Right renal cortex interstitium (tissue), 3 donors: ENCODE measurements around the gene KDM8. TPM values are rescaled to one million over a fixed set of nuclear protein-coding genes. Genes with fewer than 3 reads are reported as not detected.
"Not testable (repeated sequence)": the region's sequence is repeated elsewhere in the genome, so short reads cannot be mapped to it uniquely, and the experiment has no call there.

Experiments
- DNase-seq, 3 donors: peaks; one replicate each; pipeline ENCODE4 v3.0.0-alpha.2; 2013; ENCODE audit warnings: low read depth in 3 of 3, low spot score in 2 of 3
- polyA plus RNA-seq, 3 donors: library from polyadenylated mRNA; unstranded; fragments of 120-200 nt; gene quantifications; one replicate each; pipeline ENCODE4 v1.2.1, GENCODE V29; 2013; ENCODE audit not compliant: insufficient read length in 3 of 3

KDM8 gene
- polyA plus RNA-seq, 3 donors = 8.5 to 9.5 (median 9.4) TPM

- DNase-seq = no peak
These were observed 37.7 kb downstream of the KDM8 start for GRCh38 chr16:27240948-27241531.

GRCh38 chr16:27241658-27242057, 38.3 kb downstream of the KDM8 start:
- no peak for DNase-seq

- no peak for DNase-seq
These were observed 39.1 kb downstream of the KDM8 start for GRCh38 chr16:27242398-27242797.

- DNase-seq = peak in 1 of 3 donors; percentile 74
These were observed 39.7 kb downstream of the KDM8 start for GRCh38 chr16:27242868-27243590.

- DNase-seq = no peak
These were observed 40.5 kb downstream of the KDM8 start for GRCh38 chr16:27243725-27244362.

GRCh38 chr16:27244363-27244755, 41.0 kb downstream of the KDM8 start:
- DNase-seq = no peak

- no peak for DNase-seq
These were observed 42.2 kb downstream of the KDM8 start for GRCh38 chr16:27245276-27246172.

- DNase-seq = no peak
These were observed 43.1 kb downstream of the KDM8 start for GRCh38 chr16:27246439-27246838.

GRCh38 chr16:27247076-27247475, 43.8 kb downstream of the KDM8 start:
- DNase-seq = not testable (repeated sequence)

GRCh38 chr16:27248036-27248435, 44.7 kb downstream of the KDM8 start:
- no peak for DNase-seq

GRCh38 chr16:27248886-27249285, 45.6 kb downstream of the KDM8 start:
- DNase-seq = not testable (repeated sequence)

GRCh38 chr16:27251541-27252205, 48.3 kb downstream of the KDM8 start:
- no peak for DNase-seq

GRCh38 chr16:27252206-27252585, 48.9 kb downstream of the KDM8 start:
- DNase-seq = no peak

GRCh38 chr16:27253526-27253930, 50.2 kb downstream of the KDM8 start:
- DNase-seq = no peak

GRCh38 chr16:27254262-27254811, 51.0 kb downstream of the KDM8 start:
- DNase-seq = no peak

- DNase-seq = no peak
These were observed 53.5 kb downstream of the KDM8 start for GRCh38 chr16:27256861-27257260.

GRCh38 chr16:27257271-27257670, 53.9 kb downstream of the KDM8 start:
- no peak for DNase-seq

- no peak for DNase-seq
These were observed 55.0 kb downstream of the KDM8 start for GRCh38 chr16:27258241-27258734.

GRCh38 chr16:27259710-27260109, 56.4 kb downstream of the KDM8 start:
- DNase-seq = no peak

- not testable (repeated sequence) for DNase-seq
These were observed 59.6 kb downstream of the KDM8 start for GRCh38 chr16:27262904-27263423.
